Uterus (tissue), 2 donors: ENCODE results near the gene ACADM.

Experiments
- CTCF ChIP-seq, 4 experiments: fragments of 200-600 bp in 2 of 4; fragments of 450-650 bp in 2 of 4; sonication (generic) in 2 of 4; IDR thresholded peaks; one replicate each; pipeline ENCODE4 v1.5.1; 2016 to 2019; ENCODE audit warnings: antibody characterized with exemption in 4 of 4, mild to moderate bottlenecking in 2 of 4, moderate library complexity in 1 of 4
- POLR2A ChIP-seq, 2 donors: fragments of 450-650 bp; IDR thresholded peaks; one replicate each; pipeline ENCODE4 v1.6.1; 2016; ENCODE audit warnings: antibody characterized with exemption in 2 of 2, mild to moderate bottlenecking in 1 of 2, moderate library complexity in 1 of 2

DNA sequence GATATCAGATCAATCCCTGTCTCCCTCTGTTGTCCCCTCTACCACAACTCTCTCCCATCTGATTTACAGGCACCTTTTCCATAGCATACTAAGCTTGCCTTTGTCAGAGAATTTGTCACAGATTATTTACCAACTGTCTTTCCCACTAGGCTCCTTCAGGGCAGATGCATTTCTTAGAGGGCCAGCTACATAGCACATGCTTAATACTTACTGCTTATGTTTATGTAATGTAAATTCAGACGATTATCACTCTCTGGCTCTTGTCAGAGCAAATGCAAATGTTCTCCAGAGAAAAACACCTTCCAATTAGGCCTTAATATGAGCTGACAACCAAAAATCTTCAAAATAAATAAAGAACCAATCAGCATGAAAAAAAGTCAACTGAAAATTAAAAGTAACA lies 46.3 kb downstream of the ACADM start:
- no peak for TF ChIP-seq CTCF (IDR thresholded peaks at IDR 0.05)
- TF ChIP-seq POLR2A (IDR thresholded peaks at IDR 0.05), result no peak
